ENCODE data around the gene FAM200B. TPM values are rescaled to one million over a fixed set of nuclear protein-coding genes. Genes with fewer than 3 reads are reported as not detected.

Gene FAM200B
- total RNA-seq, 1 experiment from 2014 or later, result 29.0 TPM

GRCh38 chr4:15718465-15718864 lies 36.8 kb downstream of the FAM200B start:
- no peak for DNase-seq (ENCODE audit: low spot score)
- intact Hi-C loops (cut with micrococcal nuclease; ENCODE audit: unreplicated experiment), result no loop called here
- POLR2A ChIA-PET (ENCODE audit: low non-redundant PET), result no interaction called here
- Histone ChIP-seq H3K4me1 (ENCODE audit: insufficient read depth, low read length, poor library complexity, severe bottlenecking) (peaks cover 14% of the 10 kb centered on the region), H3K9me3 (ENCODE audit: low read depth, low read length, poor library complexity, severe bottlenecking) (no peaks in the 10 kb centered on the region), H3K36me3 (ENCODE audit: insufficient read depth, low read length, poor library complexity, severe bottlenecking) (no peaks in the 10 kb centered on the region), H3K4me3 (ENCODE audit: low read depth, low read length, poor library complexity, severe bottlenecking) (no peak overlapping the region), H3K27me3 (replicated peaks; ENCODE audit: insufficient read depth, low read depth, low read length, poor library complexity) (no peaks in the 10 kb centered on the region), H3K27ac (ENCODE audit: low read depth, low read length, poor library complexity, severe bottlenecking) (no peak overlapping the region)
- TF ChIP-seq EZH2 (IDR thresholded peaks at IDR 0.05; ENCODE audit: borderline replicate concordance, low read depth, low read length, poor library complexity, severe bottlenecking) (no peak), CTCF (conservative IDR thresholded peaks at IDR 0.05; ENCODE audit: low read depth, low read length) (no peak)
- CTCF ChIA-PET, result no interaction called here
- BruUV-seq (replicated peaks), result no TSS peak

GRCh38 chr4:15718959-15719358 lies 37.3 kb downstream of the FAM200B start:
- Histone ChIP-seq H3K36me3 (ENCODE audit: insufficient read depth, low read length, poor library complexity, severe bottlenecking) (no peaks in the 10 kb centered on the region), H3K4me1 (ENCODE audit: insufficient read depth, low read length, poor library complexity, severe bottlenecking) (peaks cover 14% of the 10 kb centered on the region), H3K9me3 (ENCODE audit: low read depth, low read length, poor library complexity, severe bottlenecking) (no peaks in the 10 kb centered on the region), H3K27me3 (replicated peaks; ENCODE audit: insufficient read depth, low read depth, low read length, poor library complexity) (no peaks in the 10 kb centered on the region), H3K4me3 (ENCODE audit: low read depth, low read length, poor library complexity, severe bottlenecking) (no peak overlapping the region), H3K27ac (ENCODE audit: low read depth, low read length, poor library complexity, severe bottlenecking) (no peak overlapping the region)
- no TSS peak for BruUV-seq (replicated peaks)
- TF ChIP-seq EZH2 (IDR thresholded peaks at IDR 0.05; ENCODE audit: borderline replicate concordance, low read depth, low read length, poor library complexity, severe bottlenecking) (no peak), CTCF (conservative IDR thresholded peaks at IDR 0.05; ENCODE audit: low read depth, low read length) (no peak)
- CTCF ChIA-PET, result no interaction called here
- intact Hi-C loops (cut with micrococcal nuclease; ENCODE audit: unreplicated experiment), result no loop called here
- no peak for DNase-seq (ENCODE audit: low spot score)
- POLR2A ChIA-PET (ENCODE audit: low non-redundant PET), result no interaction called here

- Histone ChIP-seq H3K9me3 (ENCODE audit: low read depth, low read length, poor library complexity, severe bottlenecking) (no peaks in the 10 kb centered on the region), H3K36me3 (ENCODE audit: insufficient read depth, low read length, poor library complexity, severe bottlenecking) (no peaks in the 10 kb centered on the region), H3K27me3 (replicated peaks; ENCODE audit: insufficient read depth, low read depth, low read length, poor library complexity) (no peaks in the 10 kb centered on the region), H3K27ac (ENCODE audit: low read depth, low read length, poor library complexity, severe bottlenecking) (no peak overlapping the region), H3K4me3 (ENCODE audit: low read depth, low read length, poor library complexity, severe bottlenecking) (no peak overlapping the region), H3K4me1 (ENCODE audit: insufficient read depth, low read length, poor library complexity, severe bottlenecking) (peaks cover 11% of the 10 kb centered on the region)
- ChIA-PET POLR2A (ENCODE audit: low non-redundant PET) (interaction anchor here (0.7 kb wide), 1 partner anchor 65 kb away, joined by 3 read pairs; no protein-coding TSS in a partner anchor), CTCF (no interaction called here)
- DNase-seq (ENCODE audit: low spot score), result peak; percentile 55
- intact Hi-C loops (cut with micrococcal nuclease; ENCODE audit: unreplicated experiment), result no loop called here
- TF ChIP-seq CTCF (conservative IDR thresholded peaks at IDR 0.05; ENCODE audit: low read depth, low read length) (no peak), EZH2 (IDR thresholded peaks at IDR 0.05; ENCODE audit: borderline replicate concordance, low read depth, low read length, poor library complexity, severe bottlenecking) (no peak)
- no TSS peak for BruUV-seq (replicated peaks)
Observed at GRCh38 chr4:15719506-15719905, 37.9 kb downstream of the FAM200B start.
